ENCODE measurements around the gene TSPAN18.
A peak's percentile ranks its signal among the peaks of the same experiment; 100 is the strongest.

The TSPAN18 gene

GRCh38 chr11:44743326-44743725 is 16.6 kb downstream of the TSPAN18 start:
- DNase-seq = no peak
- Histone ChIP-seq H2BK15ac (ENCODE audit: low read depth, poor library complexity, severe bottlenecking) (no peak overlapping the region), H3K36me3 (ENCODE audit: control insufficient read depth in 1 of 2, insufficient read depth in 2 of 2, low read depth in 1 of 2, low read length in 2 of 2) (no peaks in the 10 kb centered on the region), H4K91ac (ENCODE audit: low read length) (no peak overlapping the region), H4K8ac (ENCODE audit: low read length) (no peak overlapping the region), H3K4me1 (ENCODE audit: control insufficient read depth, insufficient read depth, low read depth, low read length) (no peaks in the 10 kb centered on the region), H3K9ac (ENCODE audit: low read length) (no peak overlapping the region), H2AK5ac (ENCODE audit: low read length, severe bottlenecking) (no peak overlapping the region), H2BK120ac (ENCODE audit: low read depth, low read length) (no peak overlapping the region), H2AFZ (ENCODE audit: low read depth, low read length) (no peak overlapping the region), H3K18ac (ENCODE audit: low read depth in 1 of 2, low read length in 2 of 2) (no peak overlapping the region), H3K4me3 (ENCODE audit: insufficient read depth in 1 of 2, low read depth in 1 of 2, low read length in 2 of 2) (no peak overlapping the region), H3K23ac (ENCODE audit: low read length in 2 of 2) (no peak overlapping the region), H3K4ac (ENCODE audit: low read depth in 1 of 2, low read length in 2 of 2) (peak overlapping the region in 1 of 2 experiments; percentile 35), H3K79me1 (replicated peaks; ENCODE audit: low read length, poor library complexity, severe bottlenecking) (no peaks in the 10 kb centered on the region), H2BK12ac (ENCODE audit: low read length in 2 of 2) (no peak overlapping the region), H2BK5ac (ENCODE audit: low read depth, low read length, poor library complexity, severe bottlenecking) (no peak overlapping the region), H3K14ac (ENCODE audit: low read length in 2 of 2) (no peak overlapping the region), H3K27me3 (ENCODE audit: control insufficient read depth in 1 of 2, insufficient read depth in 1 of 2, low read length in 2 of 2) (peaks cover 44 to 70% of the 10 kb centered on the region in 2 experiments), H3K27ac (ENCODE audit: low read length, poor library complexity, severe bottlenecking) (no peak overlapping the region), H3K9me3 (ENCODE audit: control insufficient read depth, low read length) (peaks cover 1% of the 10 kb centered on the region), H3K4me2 (ENCODE audit: low read length, poor library complexity, severe bottlenecking) (no peak overlapping the region)
- 92% methylated on average over 12 of the region's 12 CpGs for WGBS

- H2BK5ac ChIP-seq (ENCODE audit: low read depth, low read length, poor library complexity, severe bottlenecking) = no peak overlapping the region
- no peaks in the 10 kb centered on the region for H3K9me3 ChIP-seq (ENCODE audit: control insufficient read depth, low read length)
- no peak overlapping the region for H3K27ac ChIP-seq (ENCODE audit: low read length, poor library complexity, severe bottlenecking)
- H3K23ac ChIP-seq (ENCODE audit: low read length in 2 of 2) = no peak overlapping the region
- 57% methylated on average over 5 of the region's 5 CpGs for WGBS
- H4K8ac ChIP-seq (ENCODE audit: low read length) = no peak overlapping the region
- peaks cover 42 to 68% of the 10 kb centered on the region in 2 experiments for H3K27me3 ChIP-seq (ENCODE audit: control insufficient read depth in 1 of 2, insufficient read depth in 1 of 2, low read length in 2 of 2)
- no peaks in the 10 kb centered on the region for H3K79me1 ChIP-seq (replicated peaks; ENCODE audit: low read length, poor library complexity, severe bottlenecking)
- no peak overlapping the region for H2BK12ac ChIP-seq (ENCODE audit: low read length in 2 of 2)
- H2AK5ac ChIP-seq (ENCODE audit: low read length, severe bottlenecking) = no peak overlapping the region
- DNase-seq = peak; percentile 41
- no peak overlapping the region for H2BK15ac ChIP-seq (ENCODE audit: low read depth, poor library complexity, severe bottlenecking)
- H4K91ac ChIP-seq (ENCODE audit: low read length) = no peak overlapping the region
- no peak overlapping the region for H3K4me2 ChIP-seq (ENCODE audit: low read length, poor library complexity, severe bottlenecking)
- peak overlapping the region; percentile 14 for H3K9ac ChIP-seq (ENCODE audit: low read length)
- H2AFZ ChIP-seq (ENCODE audit: low read depth, low read length) = no peak overlapping the region
- H3K4ac ChIP-seq (ENCODE audit: low read depth in 1 of 2, low read length in 2 of 2) = no peak overlapping the region
- no peak overlapping the region for H2BK120ac ChIP-seq (ENCODE audit: low read depth, low read length)
- no peaks in the 10 kb centered on the region for H3K4me1 ChIP-seq (ENCODE audit: control insufficient read depth, insufficient read depth, low read depth, low read length)
- H3K36me3 ChIP-seq (ENCODE audit: control insufficient read depth in 1 of 2, insufficient read depth in 2 of 2, low read depth in 1 of 2, low read length in 2 of 2) = no peaks in the 10 kb centered on the region
- H3K4me3 ChIP-seq (ENCODE audit: insufficient read depth in 1 of 2, low read depth in 1 of 2, low read length in 2 of 2) = no peak overlapping the region
- no peak overlapping the region for H3K14ac ChIP-seq (ENCODE audit: low read length in 2 of 2)
- no peak overlapping the region for H3K18ac ChIP-seq (ENCODE audit: low read depth in 1 of 2, low read length in 2 of 2)
Observed at GRCh38 chr11:44743959-44744557, 17.3 kb downstream of the TSPAN18 start.

GRCh38 chr11:44746894-44747293 is 20.1 kb downstream of the TSPAN18 start:
- H2AK5ac ChIP-seq (ENCODE audit: low read length, severe bottlenecking) = no peak overlapping the region
- H2BK12ac ChIP-seq (ENCODE audit: low read length in 2 of 2) = peak overlapping the region in 1 of 2 experiments; percentile 33
- no peaks in the 10 kb centered on the region for H3K79me1 ChIP-seq (replicated peaks; ENCODE audit: low read length, poor library complexity, severe bottlenecking)
- WGBS = 91% methylated on average over 7 of the region's 7 CpGs
- no peak overlapping the region for H4K91ac ChIP-seq (ENCODE audit: low read length)
- H3K9me3 ChIP-seq (ENCODE audit: control insufficient read depth, low read length) = no peaks in the 10 kb centered on the region
- no peak overlapping the region for H3K18ac ChIP-seq (ENCODE audit: low read depth in 1 of 2, low read length in 2 of 2)
- no peak overlapping the region for H3K14ac ChIP-seq (ENCODE audit: low read length in 2 of 2)
- no peak overlapping the region for H3K9ac ChIP-seq (ENCODE audit: low read length)
- no peak overlapping the region for H4K8ac ChIP-seq (ENCODE audit: low read length)
- H2BK5ac ChIP-seq (ENCODE audit: low read depth, low read length, poor library complexity, severe bottlenecking) = no peak overlapping the region
- H3K4me3 ChIP-seq (ENCODE audit: insufficient read depth in 1 of 2, low read depth in 1 of 2, low read length in 2 of 2) = no peak overlapping the region
- H3K4me1 ChIP-seq (ENCODE audit: control insufficient read depth, insufficient read depth, low read depth, low read length) = no peaks in the 10 kb centered on the region
- H3K27me3 ChIP-seq (ENCODE audit: control insufficient read depth in 1 of 2, insufficient read depth in 1 of 2, low read length in 2 of 2) = peaks cover 18 to 58% of the 10 kb centered on the region in 2 experiments
- DNase-seq = no peak
- H3K4ac ChIP-seq (ENCODE audit: low read depth in 1 of 2, low read length in 2 of 2) = no peak overlapping the region
- no peak overlapping the region for H3K4me2 ChIP-seq (ENCODE audit: low read length, poor library complexity, severe bottlenecking)
- H2BK120ac ChIP-seq (ENCODE audit: low read depth, low read length) = no peak overlapping the region
- no peak overlapping the region for H2BK15ac ChIP-seq (ENCODE audit: low read depth, poor library complexity, severe bottlenecking)
- H2AFZ ChIP-seq (ENCODE audit: low read depth, low read length) = no peak overlapping the region
- no peak overlapping the region for H3K27ac ChIP-seq (ENCODE audit: low read length, poor library complexity, severe bottlenecking)
- no peak overlapping the region for H3K23ac ChIP-seq (ENCODE audit: low read length in 2 of 2)
- H3K36me3 ChIP-seq (ENCODE audit: control insufficient read depth in 1 of 2, insufficient read depth in 2 of 2, low read depth in 1 of 2, low read length in 2 of 2) = no peaks in the 10 kb centered on the region

- H3K4ac ChIP-seq (ENCODE audit: low read depth in 1 of 2, low read length in 2 of 2) = no peak overlapping the region
- no peak overlapping the region for H3K9ac ChIP-seq (ENCODE audit: low read length)
- H3K27ac ChIP-seq (ENCODE audit: low read length, poor library complexity, severe bottlenecking) = no peak overlapping the region
- peaks cover 16 to 54% of the 10 kb centered on the region in 2 experiments for H3K27me3 ChIP-seq (ENCODE audit: control insufficient read depth in 1 of 2, insufficient read depth in 1 of 2, low read length in 2 of 2)
- H3K4me2 ChIP-seq (ENCODE audit: low read length, poor library complexity, severe bottlenecking) = no peak overlapping the region
- H2BK12ac ChIP-seq (ENCODE audit: low read length in 2 of 2) = no peak overlapping the region
- H3K9me3 ChIP-seq (ENCODE audit: control insufficient read depth, low read length) = no peaks in the 10 kb centered on the region
- no peak overlapping the region for H4K8ac ChIP-seq (ENCODE audit: low read length)
- no peak overlapping the region for H2BK15ac ChIP-seq (ENCODE audit: low read depth, poor library complexity, severe bottlenecking)
- H2AK5ac ChIP-seq (ENCODE audit: low read length, severe bottlenecking) = no peak overlapping the region
- H2AFZ ChIP-seq (ENCODE audit: low read depth, low read length) = no peak overlapping the region
- no peak overlapping the region for H2BK120ac ChIP-seq (ENCODE audit: low read depth, low read length)
- WGBS = 80% methylated on average over 5 of the region's 7 CpGs
- H3K4me1 ChIP-seq (ENCODE audit: control insufficient read depth, insufficient read depth, low read depth, low read length) = no peaks in the 10 kb centered on the region
- H2BK5ac ChIP-seq (ENCODE audit: low read depth, low read length, poor library complexity, severe bottlenecking) = no peak overlapping the region
- no peak overlapping the region for H4K91ac ChIP-seq (ENCODE audit: low read length)
- no peak overlapping the region for H3K14ac ChIP-seq (ENCODE audit: low read length in 2 of 2)
- no peak overlapping the region for H3K4me3 ChIP-seq (ENCODE audit: insufficient read depth in 1 of 2, low read depth in 1 of 2, low read length in 2 of 2)
- no peaks in the 10 kb centered on the region for H3K36me3 ChIP-seq (ENCODE audit: control insufficient read depth in 1 of 2, insufficient read depth in 2 of 2, low read depth in 1 of 2, low read length in 2 of 2)
- H3K23ac ChIP-seq (ENCODE audit: low read length in 2 of 2) = no peak overlapping the region
- no peaks in the 10 kb centered on the region for H3K79me1 ChIP-seq (replicated peaks; ENCODE audit: low read length, poor library complexity, severe bottlenecking)
- H3K18ac ChIP-seq (ENCODE audit: low read depth in 1 of 2, low read length in 2 of 2) = no peak overlapping the region
- DNase-seq = no peak
Observed at GRCh38 chr11:44747316-44747715, 20.6 kb downstream of the TSPAN18 start.

All from mesenchymal stem cell (in vitro differentiated cells and primary cell).